Measurements from ENCODE around the gene MKS1. TPM values are rescaled to one million over a fixed set of nuclear protein-coding genes. Genes with fewer than 3 reads are reported as not detected.

The MKS1 gene
- polyA plus RNA-seq, 1 donor: 17.0 TPM

GRCh38 chr17:58156839-58157803 is 61.9 kb downstream of the MKS1 start:
- peak; percentile 1 for DNase-seq

Other genes starting within 250 kb of the MKS1 start
- gene VEZF1, start 231.0 kb downstream of the MKS1 start, polyA plus RNA-seq (ENCODE audit: insufficient read length): 49.1 TPM
- 158 TPM for gene SRSF1, start 212.0 kb downstream of the MKS1 start, polyA plus RNA-seq (ENCODE audit: insufficient read length)
- 42.2 TPM for gene DYNLL2, start 135.8 kb downstream of the MKS1 start, polyA plus RNA-seq (ENCODE audit: insufficient read length)
- 0.05 TPM for gene OR4D1, start 70.9 kb downstream of the MKS1 start, polyA plus RNA-seq (ENCODE audit: insufficient read length)
- gene OR4D2, start 52.3 kb downstream of the MKS1 start, polyA plus RNA-seq (ENCODE audit: insufficient read length): not detected
- 0.62 TPM for gene EPX, start 26.5 kb downstream of the MKS1 start, polyA plus RNA-seq (ENCODE audit: insufficient read length)
- gene LPO, start 19.3 kb upstream of the MKS1 start, polyA plus RNA-seq (ENCODE audit: insufficient read length): 0.22 TPM
- 11.4 TPM for gene MPO, start 61.7 kb upstream of the MKS1 start, polyA plus RNA-seq (ENCODE audit: insufficient read length)
- gene TSPOAP1, start 109.5 kb upstream of the MKS1 start, polyA plus RNA-seq (ENCODE audit: insufficient read length): 5.5 TPM
- gene SUPT4H1, start 132.9 kb upstream of the MKS1 start, polyA plus RNA-seq (ENCODE audit: insufficient read length): 70.8 TPM
- 0.05 TPM for gene RNF43, start 198.3 kb upstream of the MKS1 start, polyA plus RNA-seq (ENCODE audit: insufficient read length)